ENCODE data around the gene ITPKB.

Gene ITPKB

DNA sequence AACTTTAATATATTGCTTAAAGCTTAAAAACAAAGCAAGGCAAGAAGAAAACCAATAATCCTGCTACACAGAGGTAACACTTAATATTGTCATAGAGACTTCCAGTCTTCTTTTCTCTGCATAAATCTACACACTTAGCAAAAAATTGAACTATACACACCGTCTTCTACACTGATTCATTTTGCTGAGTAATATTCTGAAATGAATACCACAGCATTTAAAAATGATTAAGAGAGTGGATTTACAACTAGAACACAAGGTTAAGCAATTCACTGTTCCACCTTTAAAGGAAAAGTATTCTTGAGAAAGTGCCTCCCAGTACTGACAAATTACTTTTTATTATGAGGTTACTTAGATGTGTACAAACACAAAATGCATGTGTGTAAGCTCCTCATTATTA lies 22.2 kb upstream of the ITPKB start:
- in situ Hi-C loops (cut with MboI; ENCODE audit: low sequenced_read_pairs, unreplicated experiment) = no loop called here
- DNase-seq (ENCODE audit: low spot score) = no peak
- TF ChIP-seq CTCF (IDR thresholded peaks at IDR 0.05; ENCODE audit: borderline replicate concordance, control extremely low read depth, extremely low read depth, insufficient read depth, missing control alignments) = no peak

- in situ Hi-C loops (cut with MboI; ENCODE audit: low sequenced_read_pairs, unreplicated experiment) = no loop called here
- TF ChIP-seq CTCF (IDR thresholded peaks at IDR 0.05; ENCODE audit: borderline replicate concordance, control extremely low read depth, extremely low read depth, insufficient read depth, missing control alignments) = no peak
- no peak for DNase-seq (ENCODE audit: low spot score)
Observed at GRCh38 chr1:226754793-226755533, 15.9 kb upstream of the ITPKB start.

- no peak for DNase-seq (ENCODE audit: low spot score)
- TF ChIP-seq CTCF (IDR thresholded peaks at IDR 0.05; ENCODE audit: borderline replicate concordance, control extremely low read depth, extremely low read depth, insufficient read depth, missing control alignments) = no peak
- in situ Hi-C loops (cut with MboI; ENCODE audit: low sequenced_read_pairs, unreplicated experiment) = no loop called here
Observed at GRCh38 chr1:226754097-226754496, 15.0 kb upstream of the ITPKB start.

DNA sequence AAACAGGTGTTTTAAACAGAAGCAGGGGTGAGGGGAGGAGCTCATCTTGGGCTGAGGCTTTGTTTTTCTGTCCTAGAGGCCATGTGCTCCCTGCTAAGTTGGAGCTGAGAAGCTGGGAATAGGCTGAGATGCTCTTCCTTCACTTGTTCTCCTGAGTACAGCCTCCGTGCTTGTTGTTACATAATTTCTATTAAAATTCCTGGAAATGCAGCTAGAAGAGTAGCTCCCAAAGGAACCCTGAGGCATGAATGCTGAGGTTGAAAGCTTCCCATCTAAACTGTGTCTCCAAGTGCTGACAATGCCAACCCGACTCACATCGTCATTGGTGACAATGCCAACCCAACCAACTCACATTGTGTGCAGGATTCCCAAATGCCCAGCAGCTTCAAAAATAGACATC lies 12.6 kb upstream of the ITPKB start:
- TF ChIP-seq CTCF (IDR thresholded peaks at IDR 0.05; ENCODE audit: borderline replicate concordance, control extremely low read depth, extremely low read depth, insufficient read depth, missing control alignments) = no peak
- no peak for DNase-seq (ENCODE audit: low spot score)
- in situ Hi-C loops (cut with MboI; ENCODE audit: low sequenced_read_pairs, unreplicated experiment) = no loop called here

GRCh38 chr1:226751214-226751613 lies 12.1 kb upstream of the ITPKB start:
- in situ Hi-C loops (cut with MboI; ENCODE audit: low sequenced_read_pairs, unreplicated experiment) = no loop called here
- no peak for DNase-seq (ENCODE audit: low spot score)
- no peak for TF ChIP-seq CTCF (IDR thresholded peaks at IDR 0.05; ENCODE audit: borderline replicate concordance, control extremely low read depth, extremely low read depth, insufficient read depth, missing control alignments)

DNA sequence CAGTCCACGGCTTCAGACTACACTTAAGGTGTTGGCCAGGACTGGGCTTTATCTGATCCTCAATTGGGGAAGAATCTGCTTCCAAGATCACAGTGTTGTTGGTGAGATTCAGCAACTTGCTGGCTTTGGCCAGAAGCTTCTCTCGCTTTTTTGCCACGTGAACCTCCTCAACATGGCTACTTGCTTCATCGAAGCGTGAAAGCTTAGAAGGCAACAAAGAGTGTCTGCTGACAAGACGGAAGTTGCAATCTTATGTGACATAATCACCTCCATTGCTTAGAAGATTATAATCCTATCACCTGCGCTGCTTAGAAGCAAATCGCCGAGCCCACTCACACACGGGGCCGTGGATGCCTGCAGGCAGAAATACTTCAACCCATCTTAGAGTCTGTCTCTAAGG lies 10.4 kb upstream of the ITPKB start:
- DNase-seq (ENCODE audit: low spot score) = no peak
- no peak for TF ChIP-seq CTCF (IDR thresholded peaks at IDR 0.05; ENCODE audit: borderline replicate concordance, control extremely low read depth, extremely low read depth, insufficient read depth, missing control alignments)
- in situ Hi-C loops (cut with MboI; ENCODE audit: low sequenced_read_pairs, unreplicated experiment) = no loop called here
